Stimulated activated CD4-positive, alpha-beta T cell treated with anti-CD3 and anti-CD28 coated beads, Interleukin-4, amount 100 ng/mL, for 1 hour (primary cell): ENCODE results near the gene LCE2A.
"Not testable (repeated sequence)": the region's sequence is repeated elsewhere in the genome, so short reads cannot be mapped to it uniquely, and the experiment has no call there.

Source experiments
- DNase-seq: peaks from one replicate; pipeline ENCODE4 v3.0.0-alpha.2; 2020

Gene LCE2A

GRCh38 chr1:152697701-152698600 is at the start of gene LCE2A:
TSS of gene LCE2A (plus strand) at chr1:152698345. CDS start at chr1:152698902, 557 bp downstream.
- no peak for DNase-seq

- DNase-seq, result peak; percentile 34
Observed at GRCh38 chr1:152654110-152654509, 44.0 kb upstream of the LCE2A start.

- no peak for DNase-seq
Observed at GRCh38 chr1:152656459-152656858, 41.7 kb upstream of the LCE2A start.

GRCh38 chr1:152657677-152658076 is 40.5 kb upstream of the LCE2A start:
- no peak for DNase-seq

GRCh38 chr1:152658649-152659048 is 39.5 kb upstream of the LCE2A start:
- no peak for DNase-seq

GRCh38 chr1:152663098-152663497 is 35.0 kb upstream of the LCE2A start, which contains the start of gene LCE2D:
TSS of gene LCE2D (plus strand) at chr1:152663380. CDS start at chr1:152664106, 726 bp downstream.
- no peak for DNase-seq

- DNase-seq, result not testable (repeated sequence)
Observed at GRCh38 chr1:152666171-152666570, 32.0 kb upstream of the LCE2A start.

GRCh38 chr1:152667648-152668047 is 30.5 kb upstream of the LCE2A start:
- DNase-seq, result no peak

GRCh38 chr1:152673016-152673415 is 25.1 kb upstream of the LCE2A start:
- DNase-seq, result no peak

- DNase-seq, result not testable (repeated sequence)
Observed at GRCh38 chr1:152674983-152675382, 23.2 kb upstream of the LCE2A start, which contains the start of gene LCE2C. TSS of gene LCE2C (plus strand) at chr1:152675279. CDS start at chr1:152676016, 737 bp downstream.

GRCh38 chr1:152679459-152679858 is 18.7 kb upstream of the LCE2A start:
- no peak for DNase-seq

- DNase-seq, result no peak
Observed at GRCh38 chr1:152681616-152682015, 16.5 kb upstream of the LCE2A start.

GRCh38 chr1:152683846-152684245 is 14.3 kb upstream of the LCE2A start:
- DNase-seq, result no peak

- DNase-seq, result not testable (repeated sequence)
Observed at GRCh38 chr1:152685823-152686222, 12.3 kb upstream of the LCE2A start, which contains the start of gene LCE2B. TSS of gene LCE2B (plus strand) at chr1:152686123. CDS start at chr1:152686844, 721 bp downstream.

GRCh38 chr1:152699746-152700145 is 1.6 kb downstream of the LCE2A start:
- no peak for DNase-seq

GRCh38 chr1:152707860-152708259 is 9.7 kb downstream of the LCE2A start, which contains the start of gene LCE4A:
TSS of gene LCE4A (plus strand) at chr1:152708160. CDS start at chr1:152709076, 916 bp downstream.
- DNase-seq, result no peak

- DNase-seq, result no peak
Observed at GRCh38 chr1:152718238-152718637, 20.1 kb downstream of the LCE2A start.

- DNase-seq, result no peak
Observed at GRCh38 chr1:152725261-152725660, 27.1 kb downstream of the LCE2A start.

GRCh38 chr1:152728986-152729385 is 30.8 kb downstream of the LCE2A start:
- DNase-seq, result no peak

GRCh38 chr1:152735648-152736047 is 37.5 kb downstream of the LCE2A start:
- no peak for DNase-seq

- DNase-seq, result no peak
Observed at GRCh38 chr1:152737997-152738396, 39.9 kb downstream of the LCE2A start.

- DNase-seq, result no peak
Observed at GRCh38 chr1:152739841-152740240, 41.7 kb downstream of the LCE2A start.

GRCh38 chr1:152741656-152742055 is 43.5 kb downstream of the LCE2A start:
- DNase-seq, result no peak
